GM23338 (cell line): ENCODE measurements around the gene COL21A1. TPM values are rescaled to one million over a fixed set of nuclear protein-coding genes. Genes with fewer than 3 reads are reported as not detected.

Experiments used
- ATAC-seq: fragments of 200-7000 bp; cut with Tn5 transposase; 3 replicates; pipeline ENCODE4 v1.9.1; 2020
- DNase-seq: peaks from one replicate; pipeline ENCODE4 v3.0.0-alpha.2; 2015; ENCODE audit warnings: low spot score
- H2AFZ ChIP-seq: fragments of 200-600 bp; sonication (generic); 2 replicates; pipeline ENCODE4 v1.8.0; 2016; ENCODE audit warnings: antibody characterized with exemption, mild to moderate bottlenecking, moderate library complexity
- H3F3A ChIP-seq: fragments of 200-600 bp; sonication (generic); replicated peaks from 2 replicates; pipeline ENCODE4 v1.8.0; 2017; ENCODE audit warnings: antibody characterized with exemption, mixed run types, low read depth
- H3K27ac ChIP-seq: fragments of 200-600 bp; sonication (generic); 2 replicates; pipeline ENCODE4 v1.6.1; 2016; ENCODE audit warnings: low read depth
- H3K27me3 ChIP-seq: fragments of 200-600 bp; sonication (generic); 2 replicates; pipeline ENCODE4 v1.8.0; 2016; ENCODE audit warnings: mild to moderate bottlenecking, mixed run types, moderate library complexity; ENCODE audit not compliant: insufficient read depth
- H3K36me3 ChIP-seq: fragments of 200-600 bp; sonication (generic); 2 replicates; pipeline ENCODE4 v1.8.0; 2016; ENCODE audit warnings: mild to moderate bottlenecking; ENCODE audit not compliant: insufficient read depth
- H3K4me1 ChIP-seq: fragments of 200-600 bp; sonication (generic); 2 replicates; pipeline ENCODE4 v1.8.0; 2016; ENCODE audit warnings: mild to moderate bottlenecking, moderate library complexity; ENCODE audit not compliant: insufficient read depth
- H3K4me2 ChIP-seq: fragments of 200-600 bp; sonication (generic); 2 replicates; pipeline ENCODE4 v1.7.1; 2017; ENCODE audit warnings: mixed run types
- H3K4me3 ChIP-seq: fragments of 200-600 bp; sonication (generic); 2 replicates; pipeline ENCODE4 v1.6.1; 2016; ENCODE audit warnings: mixed run types
- H3K79me2 ChIP-seq: fragments of 200-600 bp; sonication (generic); replicated peaks from 2 replicates; pipeline ENCODE4 v1.8.0; 2017; ENCODE audit warnings: mild to moderate bottlenecking; ENCODE audit not compliant: insufficient read depth
- H3K9me2 ChIP-seq: fragments of 200-600 bp; sonication (generic); 2 replicates; pipeline ENCODE4 v1.8.0; 2017; ENCODE audit not compliant: insufficient read depth
- H4K20me1 ChIP-seq: fragments of 200-600 bp; sonication (generic); replicated peaks from 2 replicates; pipeline ENCODE4 v1.8.0; 2017; ENCODE audit warnings: mild to moderate bottlenecking; ENCODE audit not compliant: insufficient read depth
- H3K27ac Mint-ChIP-seq: 2 replicates; pipeline ENCODE4 v1.8.0; 2020; ENCODE audit warnings: inconsistent platforms, mild to moderate bottlenecking, moderate library complexity, mixed read lengths
- H3K27me3 Mint-ChIP-seq: 3 replicates; pipeline ENCODE4 v1.8.0; 2022; ENCODE audit warnings: low read depth, mild to moderate bottlenecking, moderate library complexity, mixed read lengths, inconsistent platforms; ENCODE audit not compliant: insufficient read depth, poor library complexity
- H3K36me3 Mint-ChIP-seq: 3 replicates; pipeline ENCODE4 v1.8.0; 2021; ENCODE audit warnings: low read depth, mild to moderate bottlenecking, inconsistent platforms, moderate library complexity, mixed read lengths
- H3K4me1 Mint-ChIP-seq: 3 replicates; pipeline ENCODE4 v1.8.0; 2020; ENCODE audit warnings: mild to moderate bottlenecking, inconsistent platforms, mixed read lengths
- H3K4me3 Mint-ChIP-seq: 3 replicates; pipeline ENCODE4 v1.8.0; 2021; ENCODE audit warnings: moderate library complexity, mild to moderate bottlenecking, inconsistent platforms, mixed read lengths
- H3K9me3 Mint-ChIP-seq: 3 replicates; pipeline ENCODE4 v1.8.0; 2020; ENCODE audit warnings: moderate library complexity, mild to moderate bottlenecking, inconsistent platforms, mixed read lengths
- CREB1 ChIP-seq: fragments of 250-450 bp; sonication (Bioruptor Pico); IDR thresholded peaks from 2 replicates; pipeline ENCODE4 v1.5.0; 2020; ENCODE audit warnings: low read depth, mild to moderate bottlenecking, moderate library complexity
- EZH2 ChIP-seq: fragments of 200-600 bp; sonication (generic); IDR thresholded peaks from one replicate; pipeline ENCODE4 v1.8.0; 2017; ENCODE audit warnings: antibody characterized with exemption, mild to moderate bottlenecking, low read depth; ENCODE audit not compliant: unreplicated experiment
- EZH2phosphoT487 ChIP-seq: fragments of 200-600 bp; sonication (generic); IDR thresholded peaks from one replicate; pipeline ENCODE4 v1.8.1; 2018; ENCODE audit warnings: antibody characterized with exemption; ENCODE audit not compliant: unreplicated experiment
- JUNB ChIP-seq: IDR thresholded peaks from one replicate; pipeline ENCODE4 v1.6.1; 2016; ENCODE audit warnings: antibody characterized with exemption; ENCODE audit not compliant: unreplicated experiment
- NANOG ChIP-seq: IDR thresholded peaks from 2 replicates; pipeline ENCODE4 v1.6.1; 2016; ENCODE audit warnings: antibody characterized with exemption, borderline replicate concordance
- POLR2AphosphoS5 ChIP-seq: IDR thresholded peaks from 2 replicates; pipeline ENCODE4 v1.6.1; 2016; ENCODE audit warnings: antibody characterized with exemption, low read depth
- REST ChIP-seq: IDR thresholded peaks from one replicate; pipeline ENCODE4 v1.6.1; 2018; ENCODE audit warnings: antibody characterized with exemption; ENCODE audit not compliant: unreplicated experiment
- STAT1 ChIP-seq: IDR thresholded peaks from one replicate; pipeline ENCODE4 v1.6.1; 2016; ENCODE audit warnings: antibody characterized with exemption; ENCODE audit not compliant: unreplicated experiment
- ZNF114 ChIP-seq: fragments of 250-450 bp; sonication (Bioruptor Pico); IDR thresholded peaks from 2 replicates; pipeline ENCODE4 v1.5.0; 2020; ENCODE audit warnings: mild to moderate bottlenecking, moderate library complexity
- ZNF462 ChIP-seq: fragments of 250-450 bp; sonication (Bioruptor Pico); IDR thresholded peaks from 2 replicates; pipeline ENCODE4 v1.5.0; 2020; ENCODE audit warnings: mild to moderate bottlenecking, moderate library complexity
- polyA plus RNA-seq: library from polyadenylated mRNA; unstranded; fragments of >200 nt; fragmentation: Nextera tagmentation; extraction: Ambion mirVana; gene quantifications from 2 replicates; pipeline ENCODE4 v1.2.1, GENCODE V29; 2016
- total RNA-seq: library from RNA; depleted of rRNA; stranded (reverse); fragments of >200 nt; shearing (Covaris generic); gene quantifications from 2 replicates; pipeline ENCODE4 v1.2.3, GENCODE V29; 2014
- TF ChIP-seq, protein P1 (sequence below): IDR thresholded peaks from 2 replicates; pipeline ENCODE4 v1.6.1; 2016; ENCODE audit warnings: antibody characterized with exemption

COL21A1 gene
- total and polyA plus RNA-seq, 2 experiments from 2014 or later, result 5.0 to 6.2 TPM

DNA sequence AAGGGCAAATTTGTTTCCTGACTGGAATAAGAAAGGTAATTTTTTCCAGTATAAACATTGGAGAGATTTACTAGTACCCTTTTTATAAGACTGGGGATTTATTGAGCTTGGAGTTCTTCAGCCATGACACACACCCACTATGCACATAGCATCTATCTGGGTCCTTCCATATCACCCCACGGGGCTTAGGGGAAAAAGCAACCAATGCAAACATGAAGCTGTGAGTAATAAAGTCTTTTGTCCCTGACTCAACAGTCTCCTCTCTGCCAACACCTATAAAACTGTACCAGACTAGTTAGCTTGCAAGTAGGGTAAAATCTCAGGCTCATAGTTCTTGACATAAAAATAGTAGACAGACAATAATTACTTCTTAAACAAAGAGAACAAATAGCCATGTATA is 23.4 kb downstream of the COL21A1 start:
- Histone ChIP-seq H3F3A (no peaks in the 10 kb centered on the region), H3K4me3 (no peak overlapping the region), H4K20me1 (no peaks in the 10 kb centered on the region), H3K27me3 (no peaks in the 10 kb centered on the region), H3K79me2 (no peaks in the 10 kb centered on the region), H3K4me1 (no peaks in the 10 kb centered on the region), H3K36me3 (no peaks in the 10 kb centered on the region), H2AFZ (no peak overlapping the region), H3K27ac (no peak overlapping the region), H3K4me2 (no peak overlapping the region), H3K9me2 (0 out of 2 replicates have a peak, but pooled peaks cover 4% of the 10 kb centered on the region)
- Mint-ChIP-seq H3K27me3 (no peaks in the 10 kb centered on the region), H3K9me3 (no peaks in the 10 kb centered on the region), H3K4me1 (0 out of 3 replicates have a peak, but pooled peaks cover 3% of the 10 kb centered on the region), H3K36me3 (no peaks in the 10 kb centered on the region), H3K27ac (no peak overlapping the region; the same call in 1 of the 2 replicates), H3K4me3 (no peak overlapping the region)
- no peak for TF ChIP-seq POLR2AphosphoS5
- DNase-seq (no peak), ATAC-seq (no peak)

DNA sequence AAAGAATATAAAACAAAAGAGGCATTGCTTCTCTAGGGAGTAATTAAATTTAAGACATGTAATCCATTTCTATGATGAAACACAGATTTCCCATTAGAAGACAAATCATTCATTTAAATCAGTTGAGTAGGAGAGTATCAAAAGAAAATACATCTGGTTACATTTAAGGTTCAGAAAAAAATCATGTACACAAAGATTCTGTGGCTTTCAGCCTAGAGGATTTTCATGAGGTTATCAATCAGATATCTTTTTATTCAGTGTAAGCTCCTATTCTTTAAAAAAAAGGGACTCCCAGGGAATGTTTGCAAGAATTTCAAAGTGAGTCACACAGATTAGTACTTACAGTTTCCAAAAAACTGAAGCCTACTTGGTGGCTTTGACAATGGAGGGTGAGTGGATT is 24.9 kb downstream of the COL21A1 start:
- H3K4me1 ChIP-seq, result no peaks in the 10 kb centered on the region
- no peak overlapping the region for H3K27ac Mint-ChIP-seq
- H2AFZ ChIP-seq, result no peak overlapping the region
- no peak overlapping the region for H3K27ac ChIP-seq
- H3K4me1 Mint-ChIP-seq, result 0 out of 3 replicates have a peak, but pooled peaks cover 3% of the 10 kb centered on the region
- no peaks in the 10 kb centered on the region for H3K79me2 ChIP-seq
- no peaks in the 10 kb centered on the region for H3K9me3 Mint-ChIP-seq
- no peaks in the 10 kb centered on the region for H4K20me1 ChIP-seq
- H3K27me3 ChIP-seq, result no peaks in the 10 kb centered on the region
- H3K27me3 Mint-ChIP-seq, result no peaks in the 10 kb centered on the region
- H3K4me3 ChIP-seq, result no peak overlapping the region
- H3K4me2 ChIP-seq, result no peak overlapping the region
- H3K36me3 Mint-ChIP-seq, result no peaks in the 10 kb centered on the region
- 0 out of 2 replicates have a peak, but pooled peaks cover 4% of the 10 kb centered on the region for H3K9me2 ChIP-seq
- DNase-seq (no peak), ATAC-seq (no peak)
- no peaks in the 10 kb centered on the region for H3K36me3 ChIP-seq
- H3F3A ChIP-seq, result no peaks in the 10 kb centered on the region
- no peak overlapping the region for H3K4me3 Mint-ChIP-seq
- TF ChIP-seq NANOG (no peak), EZH2 (no peak), CREB1 (CRISPR knock-in tag) (no peak), ZNF462 (CRISPR knock-in tag) (no peak), JUNB (no peak), STAT1 (no peak), POLR2AphosphoS5 (no peak), REST (no peak), ZNF114 (CRISPR knock-in tag) (no peak), EZH2phosphoT487 (no peak)
- TF ChIP-seq, protein P1, sequence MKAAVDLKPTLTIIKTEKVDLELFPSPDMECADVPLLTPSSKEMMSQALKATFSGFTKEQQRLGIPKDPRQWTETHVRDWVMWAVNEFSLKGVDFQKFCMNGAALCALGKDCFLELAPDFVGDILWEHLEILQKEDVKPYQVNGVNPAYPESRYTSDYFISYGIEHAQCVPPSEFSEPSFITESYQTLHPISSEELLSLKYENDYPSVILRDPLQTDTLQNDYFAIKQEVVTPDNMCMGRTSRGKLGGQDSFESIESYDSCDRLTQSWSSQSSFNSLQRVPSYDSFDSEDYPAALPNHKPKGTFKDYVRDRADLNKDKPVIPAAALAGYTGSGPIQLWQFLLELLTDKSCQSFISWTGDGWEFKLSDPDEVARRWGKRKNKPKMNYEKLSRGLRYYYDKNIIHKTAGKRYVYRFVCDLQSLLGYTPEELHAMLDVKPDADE, result no peak
